HepG2 (cell line): ENCODE results near the gene ANKRD31. TPM values are rescaled to one million over a fixed set of nuclear protein-coding genes. Genes with fewer than 3 reads are reported as not detected.

Source experiments
- ATF7 ChIP-seq, 2 experiments: fragments of 450-650 bp in 1 of 2; sonication (generic) in 1 of 2; formaldehyde crosslinking in 1 of 2; IDR thresholded peaks; 2 replicates each; pipeline versions ENCODE4 v1.4.0 to v1.6.1; 2016 to 2020; ENCODE audit warnings: antibody characterized with exemption in 1 of 2, mild to moderate bottlenecking in 1 of 2, missing genetic modification reagents in 1 of 2
- GABPB1 ChIP-seq: IDR thresholded peaks from 2 replicates; pipeline ENCODE4 v1.6.1; 2016; ENCODE audit warnings: mild to moderate bottlenecking, missing genetic modification reagents, moderate library complexity, missing compliant biosample characterization
- NFYC ChIP-seq: IDR thresholded peaks from 2 replicates; pipeline ENCODE4 v1.6.1; 2016; ENCODE audit warnings: missing genetic modification reagents, missing compliant biosample characterization
- TAF15 ChIP-seq: fragments of 200-400 bp; formaldehyde crosslinking; IDR thresholded peaks from one replicate; pipeline ENCODE4 v1.6.1; 2018; ENCODE audit warnings: mild to moderate bottlenecking, low read depth, low read length; ENCODE audit not compliant: poor library complexity, severe bottlenecking
- TRIM24 ChIP-seq: sonication (generic); formaldehyde crosslinking; IDR thresholded peaks from 2 replicates; pipeline ENCODE4 v1.8.0; 2022; ENCODE audit warnings: mild to moderate bottlenecking, missing genetic modification reagents
- ZNF337 ChIP-seq: sonication (generic); formaldehyde crosslinking; IDR thresholded peaks from 2 replicates; pipeline ENCODE4 v1.5.1; 2020; ENCODE audit warnings: missing genetic modification reagents, low read depth, mild to moderate bottlenecking, borderline replicate concordance
- ZNF383 ChIP-seq: sonication (generic); formaldehyde crosslinking; IDR thresholded peaks from 2 replicates; pipeline ENCODE4 v1.4.0; 2020; ENCODE audit warnings: missing genetic modification reagents, mild to moderate bottlenecking, borderline replicate concordance
- ZNF563 ChIP-seq: sonication (generic); formaldehyde crosslinking; IDR thresholded peaks from 2 replicates; pipeline ENCODE4 v1.8.0; 2022; ENCODE audit warnings: mild to moderate bottlenecking, moderate library complexity, missing genetic modification reagents
- ZNF572 ChIP-seq: sonication (generic); formaldehyde crosslinking; IDR thresholded peaks from 2 replicates; pipeline ENCODE4 v1.5.1; 2020; ENCODE audit warnings: mild to moderate bottlenecking, missing genetic modification reagents
- ZNF788 ChIP-seq: sonication (generic); formaldehyde crosslinking; IDR thresholded peaks from 2 replicates; pipeline ENCODE4 v1.5.0; 2020; ENCODE audit warnings: mild to moderate bottlenecking, missing genetic modification reagents, borderline replicate concordance
- ZNF891 ChIP-seq: sonication (generic); formaldehyde crosslinking; IDR thresholded peaks from 2 replicates; pipeline ENCODE4 v1.5.0; 2020; ENCODE audit warnings: mild to moderate bottlenecking, missing genetic modification reagents
- polyA plus RNA-seq, 8 experiments: library from polyadenylated mRNA; depleted of rRNA in 3 of 8; stranded (reverse) in 7 of 8; unstranded in 1 of 8; fragments of >200 nt; fragmentation: Illumina TruSeq in 4 of 8; extraction: Trizol in 4 of 8; gene quantifications; 2 replicates each; pipeline versions ENCODE4 v1.2.1 to v1.2.3, GENCODE V29; 2011 to 2016; ENCODE audit warnings: low read depth in 4 of 8, missing spikeins in 1 of 8, mixed read lengths in 1 of 8; ENCODE audit not compliant: insufficient read depth in 1 of 8
- total RNA-seq, 5 experiments: library from RNA; depleted of rRNA; stranded (reverse); fragments of >200 nt; fragmentation: Illumina TruSeq; extraction: Trizol; gene quantifications; 2 replicates each; pipeline ENCODE4 v1.2.3, GENCODE V29; 2016; ENCODE audit warnings: low read depth in 1 of 5
- TF ChIP-seq, protein P1 (sequence below): IDR thresholded peaks from 2 replicates; pipeline ENCODE4 v1.6.1; 2016
- TF ChIP-seq, protein P2 (sequence below): sonication (generic); formaldehyde crosslinking; IDR thresholded peaks from 2 replicates; pipeline ENCODE4 v1.4.0; 2020; ENCODE audit warnings: missing genetic modification reagents, borderline replicate concordance
- TF ChIP-seq, protein P3 (sequence below): sonication (generic); formaldehyde crosslinking; IDR thresholded peaks from 2 replicates; pipeline ENCODE4 v1.4.0; 2020; ENCODE audit warnings: missing genetic modification reagents, borderline replicate concordance
- TF ChIP-seq, protein P4 (sequence below): IDR thresholded peaks from 2 replicates; pipeline ENCODE4 v1.4.0; 2020; ENCODE audit warnings: mild to moderate bottlenecking, missing genetic modification reagents

ANKRD31 gene
- total and polyA plus RNA-seq, 2 of the 13 experiments (the other 11 are each of a cell fraction or from before 2014, with no cell fraction given), result 0.01 to 0.09 TPM

DNA sequence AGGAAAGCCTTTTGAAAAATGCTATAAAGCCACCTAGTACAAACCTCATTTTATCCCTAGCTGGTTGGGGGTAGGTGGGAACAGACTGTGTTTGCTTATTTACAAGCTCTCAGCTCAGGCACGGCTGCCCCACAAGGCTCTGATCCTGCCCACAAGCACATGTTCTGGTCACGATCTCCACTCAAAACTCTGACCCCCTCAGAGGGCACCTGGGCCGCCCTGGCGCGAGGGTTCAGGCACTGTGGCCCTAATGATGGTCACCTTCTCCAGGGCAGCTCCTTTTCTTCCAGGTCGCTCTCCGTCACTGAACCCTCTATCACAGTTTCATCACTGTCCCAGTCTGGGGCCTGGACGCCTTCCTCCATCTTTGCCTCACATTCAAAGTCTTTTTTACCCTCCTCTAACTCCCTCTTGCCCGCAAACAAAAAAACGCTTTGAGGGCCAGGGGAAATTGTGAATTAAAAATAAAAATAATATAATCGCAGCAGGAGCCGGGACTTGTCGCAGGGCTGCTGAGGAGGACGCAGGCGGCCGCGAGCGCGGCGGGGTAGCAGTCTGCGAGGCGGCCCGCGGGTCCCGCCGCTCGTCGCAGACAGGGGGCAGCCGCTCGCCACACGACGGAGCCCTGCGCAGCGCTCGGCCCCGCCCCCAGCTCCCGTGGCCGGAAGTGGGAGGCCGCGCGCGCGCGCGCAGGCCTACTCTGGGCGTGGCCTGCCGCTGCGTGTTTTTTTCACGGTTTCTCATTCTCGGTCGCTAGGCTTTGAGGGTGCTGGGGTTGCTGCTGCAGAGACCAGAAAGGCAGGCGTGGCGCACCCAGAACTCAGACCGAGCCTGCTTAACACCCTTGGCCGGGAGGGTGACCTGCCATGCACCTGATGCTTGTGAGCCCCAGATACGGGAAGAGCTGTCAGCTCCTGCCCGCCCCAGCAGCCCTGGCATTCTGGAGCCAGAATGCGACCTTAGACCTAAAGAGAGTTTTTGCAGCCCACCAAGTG lies at the start of gene ANKRD31 (continued):
- TF ChIP-seq ZNF563 (CRISPR knock-in tag) (peak; percentile 71), ATF7 (IDR thresholded peaks at IDR 0.05) (no peak), ATF7 (CRISPR knock-in tag; IDR thresholded peaks at IDR 0.05) (no peak), NFYC (CRISPR knock-in tag) (no peak), ZNF383 (CRISPR knock-in tag) (no peak), TAF15 (no peak), ZNF572 (CRISPR knock-in tag) (no peak), ZNF891 (no peak), ZNF788 (no peak; the same call in 1 of the 2 replicates), TRIM24 (CRISPR knock-in tag) (no peak), GABPB1 (CRISPR knock-in tag) (peak; percentile 93), ZNF337 (CRISPR knock-in tag) (0 out of 2 replicates have a peak, but pooled peaks have one; percentile 36)
- TF ChIP-seq, protein P1, sequence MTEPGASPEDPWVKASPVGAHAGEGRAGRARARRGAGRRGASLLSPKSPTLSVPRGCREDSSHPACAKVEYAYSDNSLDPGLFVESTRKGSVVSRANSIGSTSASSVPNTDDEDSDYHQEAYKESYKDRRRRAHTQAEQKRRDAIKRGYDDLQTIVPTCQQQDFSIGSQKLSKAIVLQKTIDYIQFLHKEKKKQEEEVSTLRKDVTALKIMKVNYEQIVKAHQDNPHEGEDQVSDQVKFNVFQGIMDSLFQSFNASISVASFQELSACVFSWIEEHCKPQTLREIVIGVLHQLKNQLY (CRISPR knock-in tag), result no peak
- TF ChIP-seq, protein P2, sequence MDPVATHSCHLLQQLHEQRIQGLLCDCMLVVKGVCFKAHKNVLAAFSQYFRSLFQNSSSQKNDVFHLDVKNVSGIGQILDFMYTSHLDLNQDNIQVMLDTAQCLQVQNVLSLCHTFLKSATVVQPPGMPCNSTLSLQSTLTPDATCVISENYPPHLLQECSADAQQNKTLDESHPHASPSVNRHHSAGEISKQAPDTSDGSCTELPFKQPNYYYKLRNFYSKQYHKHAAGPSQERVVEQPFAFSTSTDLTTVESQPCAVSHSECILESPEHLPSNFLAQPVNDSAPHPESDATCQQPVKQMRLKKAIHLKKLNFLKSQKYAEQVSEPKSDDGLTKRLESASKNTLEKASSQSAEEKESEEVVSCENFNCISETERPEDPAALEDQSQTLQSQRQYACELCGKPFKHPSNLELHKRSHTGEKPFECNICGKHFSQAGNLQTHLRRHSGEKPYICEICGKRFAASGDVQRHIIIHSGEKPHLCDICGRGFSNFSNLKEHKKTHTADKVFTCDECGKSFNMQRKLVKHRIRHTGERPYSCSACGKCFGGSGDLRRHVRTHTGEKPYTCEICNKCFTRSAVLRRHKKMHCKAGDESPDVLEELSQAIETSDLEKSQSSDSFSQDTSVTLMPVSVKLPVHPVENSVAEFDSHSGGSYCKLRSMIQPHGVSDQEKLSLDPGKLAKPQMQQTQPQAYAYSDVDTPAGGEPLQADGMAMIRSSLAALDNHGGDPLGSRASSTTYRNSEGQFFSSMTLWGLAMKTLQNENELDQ (CRISPR knock-in tag), result no peak
- TF ChIP-seq, protein P3, sequence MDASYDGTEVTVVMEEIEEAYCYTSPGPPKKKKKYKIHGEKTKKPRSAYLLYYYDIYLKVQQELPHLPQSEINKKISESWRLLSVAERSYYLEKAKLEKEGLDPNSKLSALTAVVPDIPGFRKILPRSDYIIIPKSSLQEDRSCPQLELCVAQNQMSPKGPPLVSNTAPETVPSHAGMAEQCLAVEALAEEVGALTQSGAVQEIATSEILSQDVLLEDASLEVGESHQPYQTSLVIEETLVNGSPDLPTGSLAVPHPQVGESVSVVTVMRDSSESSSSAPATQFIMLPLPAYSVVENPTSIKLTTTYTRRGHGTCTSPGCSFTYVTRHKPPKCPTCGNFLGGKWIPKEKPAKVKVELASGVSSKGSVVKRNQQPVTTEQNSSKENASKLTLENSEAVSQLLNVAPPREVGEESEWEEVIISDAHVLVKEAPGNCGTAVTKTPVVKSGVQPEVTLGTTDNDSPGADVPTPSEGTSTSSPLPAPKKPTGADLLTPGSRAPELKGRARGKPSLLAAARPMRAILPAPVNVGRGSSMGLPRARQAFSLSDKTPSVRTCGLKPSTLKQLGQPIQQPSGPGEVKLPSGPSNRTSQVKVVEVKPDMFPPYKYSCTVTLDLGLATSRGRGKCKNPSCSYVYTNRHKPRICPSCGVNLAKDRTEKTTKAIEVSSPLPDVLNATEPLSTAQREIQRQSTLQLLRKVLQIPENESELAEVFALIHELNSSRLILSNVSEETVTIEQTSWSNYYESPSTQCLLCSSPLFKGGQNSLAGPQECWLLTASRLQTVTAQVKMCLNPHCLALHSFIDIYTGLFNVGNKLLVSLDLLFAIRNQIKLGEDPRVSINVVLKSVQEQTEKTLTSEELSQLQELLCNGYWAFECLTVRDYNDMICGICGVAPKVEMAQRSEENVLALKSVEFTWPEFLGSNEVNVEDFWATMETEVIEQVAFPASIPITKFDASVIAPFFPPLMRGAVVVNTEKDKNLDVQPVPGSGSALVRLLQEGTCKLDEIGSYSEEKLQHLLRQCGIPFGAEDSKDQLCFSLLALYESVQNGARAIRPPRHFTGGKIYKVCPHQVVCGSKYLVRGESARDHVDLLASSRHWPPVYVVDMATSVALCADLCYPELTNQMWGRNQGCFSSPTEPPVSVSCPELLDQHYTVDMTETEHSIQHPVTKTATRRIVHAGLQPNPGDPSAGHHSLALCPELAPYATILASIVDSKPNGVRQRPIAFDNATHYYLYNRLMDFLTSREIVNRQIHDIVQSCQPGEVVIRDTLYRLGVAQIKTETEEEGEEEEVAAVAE (CRISPR knock-in tag), result no peak
- TF ChIP-seq, protein P4, sequence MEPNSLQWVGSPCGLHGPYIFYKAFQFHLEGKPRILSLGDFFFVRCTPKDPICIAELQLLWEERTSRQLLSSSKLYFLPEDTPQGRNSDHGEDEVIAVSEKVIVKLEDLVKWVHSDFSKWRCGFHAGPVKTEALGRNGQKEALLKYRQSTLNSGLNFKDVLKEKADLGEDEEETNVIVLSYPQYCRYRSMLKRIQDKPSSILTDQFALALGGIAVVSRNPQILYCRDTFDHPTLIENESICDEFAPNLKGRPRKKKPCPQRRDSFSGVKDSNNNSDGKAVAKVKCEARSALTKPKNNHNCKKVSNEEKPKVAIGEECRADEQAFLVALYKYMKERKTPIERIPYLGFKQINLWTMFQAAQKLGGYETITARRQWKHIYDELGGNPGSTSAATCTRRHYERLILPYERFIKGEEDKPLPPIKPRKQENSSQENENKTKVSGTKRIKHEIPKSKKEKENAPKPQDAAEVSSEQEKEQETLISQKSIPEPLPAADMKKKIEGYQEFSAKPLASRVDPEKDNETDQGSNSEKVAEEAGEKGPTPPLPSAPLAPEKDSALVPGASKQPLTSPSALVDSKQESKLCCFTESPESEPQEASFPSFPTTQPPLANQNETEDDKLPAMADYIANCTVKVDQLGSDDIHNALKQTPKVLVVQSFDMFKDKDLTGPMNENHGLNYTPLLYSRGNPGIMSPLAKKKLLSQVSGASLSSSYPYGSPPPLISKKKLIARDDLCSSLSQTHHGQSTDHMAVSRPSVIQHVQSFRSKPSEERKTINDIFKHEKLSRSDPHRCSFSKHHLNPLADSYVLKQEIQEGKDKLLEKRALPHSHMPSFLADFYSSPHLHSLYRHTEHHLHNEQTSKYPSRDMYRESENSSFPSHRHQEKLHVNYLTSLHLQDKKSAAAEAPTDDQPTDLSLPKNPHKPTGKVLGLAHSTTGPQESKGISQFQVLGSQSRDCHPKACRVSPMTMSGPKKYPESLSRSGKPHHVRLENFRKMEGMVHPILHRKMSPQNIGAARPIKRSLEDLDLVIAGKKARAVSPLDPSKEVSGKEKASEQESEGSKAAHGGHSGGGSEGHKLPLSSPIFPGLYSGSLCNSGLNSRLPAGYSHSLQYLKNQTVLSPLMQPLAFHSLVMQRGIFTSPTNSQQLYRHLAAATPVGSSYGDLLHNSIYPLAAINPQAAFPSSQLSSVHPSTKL (CRISPR knock-in tag), result peak; percentile 54
